ENCODE measurements around the gene TRA2B.

- TF ChIP-seq POLR2AphosphoS5 (IDR thresholded peaks at IDR 0.05) = no peak
- TF ChIP-seq POLR2A (IDR thresholded peaks at IDR 0.05) = no peak
- TF ChIP-seq CTCF (IDR thresholded peaks at IDR 0.05 in 8 of 11, conservative IDR thresholded peaks at IDR 0.05 in 3 of 11) = no peak
Observed at GRCh38 chr3:185874119-185874518, 63.7 kb downstream of the TRA2B start.
